Measurements from ENCODE around the gene ARHGEF9.
A peak's percentile ranks its signal among the peaks of the same experiment; 100 is the strongest.

The ARHGEF9 gene

GRCh38 chrX:63585936-63586335, 199.1 kb downstream of the ARHGEF9 start:
- Histone ChIP-seq H4K8ac (ENCODE audit: low read length) (no peak overlapping the region), H3K4ac (ENCODE audit: low read depth in 1 of 2, low read length in 2 of 2) (no peak overlapping the region), H3K23ac (ENCODE audit: low read length in 2 of 2) (no peak overlapping the region), H2BK120ac (ENCODE audit: low read depth, low read length) (no peak overlapping the region), H3K4me2 (ENCODE audit: low read length, poor library complexity, severe bottlenecking) (no peak overlapping the region), H4K91ac (ENCODE audit: low read length) (no peak overlapping the region), H2AFZ (ENCODE audit: low read depth, low read length) (no peak overlapping the region), H3K27ac (ENCODE audit: low read length, poor library complexity, severe bottlenecking) (no peak overlapping the region), H3K36me3 (ENCODE audit: control insufficient read depth in 1 of 2, insufficient read depth in 2 of 2, low read depth in 1 of 2, low read length in 2 of 2) (no peaks in the 10 kb centered on the region), H2BK15ac (ENCODE audit: low read depth, poor library complexity, severe bottlenecking) (no peak overlapping the region), H3K4me3 (ENCODE audit: insufficient read depth in 1 of 2, low read depth in 1 of 2, low read length in 2 of 2) (no peak overlapping the region), H3K4me1 (ENCODE audit: control insufficient read depth, insufficient read depth, low read depth, low read length) (no peaks in the 10 kb centered on the region), H3K27me3 (ENCODE audit: control insufficient read depth in 1 of 2, insufficient read depth in 1 of 2, low read length in 2 of 2) (no peaks in the 10 kb centered on the region), H3K18ac (ENCODE audit: low read depth in 1 of 2, low read length in 2 of 2) (no peak overlapping the region), H2BK12ac (ENCODE audit: low read length in 2 of 2) (no peak overlapping the region), H3K9me3 (ENCODE audit: control insufficient read depth, low read length) (no peaks in the 10 kb centered on the region), H2AK5ac (ENCODE audit: low read length, severe bottlenecking) (no peak overlapping the region), H2BK5ac (ENCODE audit: low read depth, low read length, poor library complexity, severe bottlenecking) (no peak overlapping the region), H3K79me1 (replicated peaks; ENCODE audit: low read length, poor library complexity, severe bottlenecking) (no peaks in the 10 kb centered on the region), H3K9ac (ENCODE audit: low read length) (no peak overlapping the region), H3K14ac (ENCODE audit: low read length in 2 of 2) (no peak overlapping the region)
- DNase-seq = no peak
- WGBS = 77% methylated on average over 4 of the region's 5 CpGs

Small RNA genes lying within 50 kb of the gene (small RNA-seq; reads per million reads assigned to genes)
- 69.6 reads per million, percentile 91 among the genes with 10 or more reads in this experiment for gene MIR1468 (ENCODE audit: low read depth)

All from mesenchymal stem cell (in vitro differentiated cells and primary cell).